Erythroblast (primary cell): ENCODE measurements around the gene MCM9.
"Not testable (repeated sequence)": the region's sequence is repeated elsewhere in the genome, so short reads cannot be mapped to it uniquely, and the experiment has no call there.

Source experiments
- DNase-seq, 2 experiments: peaks; one replicate each; lab custom pipeline; 2025; lab: John Stamatoyannopoulos, UW
- GATA1 ChIP-seq: IDR thresholded peaks from 2 replicates; pipeline ENCODE4 v1.6.1; 2011; ENCODE audit warnings: low read depth, mild to moderate bottlenecking, control low read depth, low read length, moderate library complexity
- POLR2A ChIP-seq: IDR thresholded peaks from 2 replicates; pipeline ENCODE4 v1.6.1; 2011; ENCODE audit warnings: mild to moderate bottlenecking, low read length

Gene MCM9

DNA sequence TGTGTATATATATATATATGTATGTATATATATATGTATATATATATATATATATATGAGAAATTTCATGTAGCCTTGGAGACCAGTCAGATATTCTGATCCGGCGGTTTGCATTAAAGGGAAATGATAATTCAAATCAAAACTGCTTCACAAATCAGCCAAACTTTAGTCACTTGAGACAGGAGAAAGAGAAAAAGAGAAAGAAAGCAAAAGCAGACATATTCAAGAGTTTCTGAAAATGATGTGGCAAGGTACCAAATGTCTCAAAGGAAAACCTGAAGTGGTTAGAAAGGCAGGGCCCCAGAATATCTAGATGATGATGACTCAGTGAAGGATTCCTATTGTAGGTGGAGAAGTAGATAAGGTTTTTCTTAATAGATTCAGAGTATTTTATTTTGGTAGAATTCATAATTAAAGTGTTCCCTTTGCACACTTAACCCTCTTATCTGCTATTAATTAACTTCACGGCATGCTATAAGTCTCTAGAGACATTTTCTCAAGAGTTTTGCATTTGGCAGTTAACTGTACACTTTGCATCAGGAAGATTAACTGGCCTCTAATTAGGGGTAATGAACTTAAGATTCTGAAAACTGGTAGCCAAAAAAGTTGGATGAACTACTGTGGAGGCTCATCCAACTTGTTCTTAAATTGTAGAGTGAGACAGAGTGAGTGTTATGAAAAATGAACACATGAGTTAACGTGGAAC, 91.1 kb downstream of the MCM9 start:
- DNase-seq: no peak
- TF ChIP-seq GATA1: no peak

- no peak for TF ChIP-seq GATA1
- TF ChIP-seq POLR2A: no peak
- DNase-seq: no peak
Measured at GRCh38 chr6:118830691-118831090, 104.3 kb downstream of the MCM9 start.

DNA sequence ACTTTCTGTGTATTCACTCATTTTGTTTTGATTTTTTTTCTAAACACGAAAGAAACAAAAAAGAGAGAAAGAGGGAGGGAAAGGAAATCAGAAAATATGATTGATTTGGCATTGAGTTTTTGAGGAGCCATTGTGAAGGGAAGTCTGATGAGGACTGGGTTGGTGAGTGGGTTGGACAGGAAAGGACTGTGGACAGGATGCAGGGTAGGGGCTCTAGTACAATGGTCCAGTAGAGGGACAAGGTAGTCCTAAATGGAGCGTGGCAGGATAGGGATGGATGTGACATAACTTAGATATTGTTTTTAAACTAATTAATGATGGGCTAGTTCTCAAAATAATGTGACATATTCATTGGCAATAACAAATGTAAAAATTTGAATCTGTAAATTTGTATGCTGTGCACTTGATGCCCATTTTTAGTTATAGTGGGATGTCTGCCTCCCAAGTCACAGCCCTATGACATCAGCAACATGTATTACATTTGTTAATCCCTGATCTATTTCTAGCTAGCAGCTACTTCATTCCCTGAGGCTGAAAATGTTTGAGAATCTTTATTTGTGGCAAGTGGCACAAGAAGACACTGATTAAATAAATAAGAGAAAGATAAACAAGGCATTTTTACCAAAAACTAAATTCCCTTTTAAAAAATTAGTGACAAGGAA, 105.0 kb downstream of the MCM9 start:
- no peak for DNase-seq
- TF ChIP-seq GATA1 (no peak), POLR2A (no peak)

- no peak for DNase-seq
- TF ChIP-seq GATA1: no peak
Measured at GRCh38 chr6:118826096-118826495, 108.9 kb downstream of the MCM9 start.

DNA sequence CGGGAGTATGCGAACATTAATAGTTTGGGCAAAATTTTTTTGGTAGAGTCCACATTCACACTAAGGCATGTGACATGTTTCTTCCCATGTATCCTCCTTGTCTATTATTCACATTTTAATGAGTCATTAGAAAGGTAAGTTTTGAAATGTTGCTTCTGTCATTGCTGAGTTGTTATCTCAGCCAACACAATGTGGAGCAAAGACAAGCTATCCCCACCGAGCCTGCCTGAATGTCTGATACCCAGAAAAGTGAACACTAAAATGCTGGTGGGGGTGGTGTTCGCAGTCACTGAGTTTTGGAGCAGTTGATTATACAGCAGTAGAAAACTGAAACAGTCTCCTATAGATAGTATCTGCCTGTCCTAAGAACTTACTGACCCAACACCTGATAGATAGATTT, 109.3 kb downstream of the MCM9 start:
- peak; percentile 48 to 83 for DNase-seq
- TF ChIP-seq POLR2A: no peak
- TF ChIP-seq GATA1: no peak

GRCh38 chr6:118815495-118815894, 119.5 kb downstream of the MCM9 start:
- TF ChIP-seq POLR2A (no peak), GATA1 (no peak)
- no peak for DNase-seq

DNA sequence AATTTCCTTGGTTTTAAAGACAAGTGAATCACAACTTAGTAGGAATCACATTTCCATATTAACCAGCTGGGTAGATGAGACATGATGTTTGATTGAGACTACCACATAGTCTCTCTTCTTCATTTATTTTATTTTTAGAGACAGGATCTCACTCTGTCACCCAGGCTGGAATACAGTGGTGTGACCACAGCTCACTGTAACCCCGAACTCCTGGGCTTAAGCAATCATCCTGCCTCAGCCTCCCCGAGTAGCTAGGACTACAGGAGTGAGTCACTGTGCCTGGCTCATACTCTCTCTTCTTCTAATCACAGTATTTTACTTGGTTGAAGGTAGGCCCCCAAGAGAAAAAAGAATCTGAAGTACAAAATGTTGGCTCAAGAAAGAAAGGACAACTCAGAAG, 121.2 kb downstream of the MCM9 start:
- no peak for DNase-seq

GRCh38 chr6:118812970-118813369, 122.0 kb downstream of the MCM9 start:
- DNase-seq: no peak
- no peak for TF ChIP-seq GATA1
- no peak for TF ChIP-seq POLR2A

More for the DNA sequence above, 121.2 kb downstream of the MCM9 start:
- no peak for TF ChIP-seq POLR2A
- no peak for TF ChIP-seq GATA1

DNA sequence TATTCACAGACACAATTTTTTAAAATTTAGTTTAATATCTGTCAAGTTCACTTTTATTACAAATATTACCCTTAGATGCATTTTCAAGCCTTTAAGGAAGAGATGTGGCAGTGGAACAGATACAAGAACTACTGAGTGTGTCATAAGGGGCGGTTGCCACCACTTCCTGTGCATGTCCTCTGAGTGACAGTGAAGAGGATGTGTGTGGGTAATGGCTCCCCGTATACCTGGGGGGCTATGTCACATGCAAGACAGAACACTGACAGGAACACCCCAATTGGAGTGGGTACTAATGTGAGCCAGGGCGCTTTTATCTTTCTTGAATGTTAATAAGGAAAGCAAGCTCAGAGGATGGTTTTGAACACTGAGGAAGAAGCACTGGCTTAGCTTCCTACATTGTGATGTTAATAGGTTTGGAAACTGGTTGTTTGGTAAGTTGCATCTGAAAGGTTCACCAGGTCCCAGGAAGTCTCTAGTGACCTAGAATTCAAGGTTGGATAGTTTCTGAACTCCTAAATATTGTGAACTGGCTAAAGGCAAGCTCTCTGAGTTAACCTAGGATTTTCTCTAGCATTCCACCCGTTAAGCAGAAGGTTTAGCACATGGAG, 124.4 kb downstream of the MCM9 start:
- no peak for DNase-seq
- TF ChIP-seq POLR2A (no peak), GATA1 (no peak)

- TF ChIP-seq GATA1 (no peak), POLR2A (no peak)
- no peak for DNase-seq
Measured at GRCh38 chr6:118808793-118809638, 125.9 kb downstream of the MCM9 start.

DNA sequence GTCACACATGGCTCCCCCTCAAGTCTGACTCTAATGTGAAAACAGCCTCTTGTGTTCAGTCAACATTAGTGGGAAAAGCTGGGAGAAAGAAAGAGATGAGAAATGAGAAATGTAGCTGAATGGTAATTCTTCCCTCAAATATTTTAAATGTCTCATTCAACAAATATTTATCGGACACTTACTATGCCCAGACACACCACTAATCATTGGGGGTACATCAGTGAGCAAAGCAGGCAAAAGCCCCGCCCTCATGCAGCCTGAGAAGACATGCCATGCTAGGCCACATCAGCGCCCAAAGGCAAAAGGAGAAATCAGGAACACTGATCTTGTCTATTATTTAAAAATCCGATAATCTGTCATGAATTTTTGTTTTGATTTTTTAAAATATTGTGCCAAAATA, 130.9 kb downstream of the MCM9 start:
- TF ChIP-seq POLR2A: no peak
- no peak for TF ChIP-seq GATA1
- no peak for DNase-seq

- DNase-seq: no peak
- TF ChIP-seq GATA1 (no peak), POLR2A (no peak)
Measured at GRCh38 chr6:118801257-118801656, 133.7 kb downstream of the MCM9 start.

- peak; percentile 82 for DNase-seq
- TF ChIP-seq POLR2A: no peak
- no peak for TF ChIP-seq GATA1
Measured at GRCh38 chr6:118800394-118801071, 134.4 kb downstream of the MCM9 start.

GRCh38 chr6:118799826-118800225, 135.1 kb downstream of the MCM9 start:
- DNase-seq: no peak
- no peak for TF ChIP-seq POLR2A
- no peak for TF ChIP-seq GATA1

DNA sequence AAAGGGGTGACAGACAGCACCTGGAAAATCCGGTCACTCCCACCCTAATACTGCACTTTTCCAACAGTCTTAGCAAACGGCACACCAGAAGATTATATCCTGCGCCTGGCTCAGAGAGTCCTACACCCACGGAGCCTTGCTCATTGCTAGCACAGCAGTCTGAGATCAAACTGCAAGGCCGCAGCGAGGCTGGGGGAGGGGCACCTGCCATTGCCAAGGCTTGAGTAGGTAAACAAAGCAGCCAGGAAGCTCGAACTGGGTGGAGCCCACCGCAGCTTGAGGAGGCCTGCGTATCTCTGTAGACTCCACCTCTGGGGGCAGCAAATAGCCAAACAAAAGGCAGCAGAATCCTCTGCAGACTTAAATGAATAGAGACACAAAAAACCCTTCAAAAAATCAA, 138.4 kb downstream of the MCM9 start:
- DNase-seq: not testable (repeated sequence)
